GM21737 (cell line): ENCODE measurements around the gene FLAD1.

Source experiments
- ATAC-seq: cut with Tn5 transposase; IDR thresholded peaks from one replicate; pipeline ENCODE4 v1.9.1; 2021; ENCODE audit warnings: mild to moderate bottlenecking, moderate library complexity; ENCODE audit not compliant: unreplicated experiment

FLAD1 gene

DNA sequence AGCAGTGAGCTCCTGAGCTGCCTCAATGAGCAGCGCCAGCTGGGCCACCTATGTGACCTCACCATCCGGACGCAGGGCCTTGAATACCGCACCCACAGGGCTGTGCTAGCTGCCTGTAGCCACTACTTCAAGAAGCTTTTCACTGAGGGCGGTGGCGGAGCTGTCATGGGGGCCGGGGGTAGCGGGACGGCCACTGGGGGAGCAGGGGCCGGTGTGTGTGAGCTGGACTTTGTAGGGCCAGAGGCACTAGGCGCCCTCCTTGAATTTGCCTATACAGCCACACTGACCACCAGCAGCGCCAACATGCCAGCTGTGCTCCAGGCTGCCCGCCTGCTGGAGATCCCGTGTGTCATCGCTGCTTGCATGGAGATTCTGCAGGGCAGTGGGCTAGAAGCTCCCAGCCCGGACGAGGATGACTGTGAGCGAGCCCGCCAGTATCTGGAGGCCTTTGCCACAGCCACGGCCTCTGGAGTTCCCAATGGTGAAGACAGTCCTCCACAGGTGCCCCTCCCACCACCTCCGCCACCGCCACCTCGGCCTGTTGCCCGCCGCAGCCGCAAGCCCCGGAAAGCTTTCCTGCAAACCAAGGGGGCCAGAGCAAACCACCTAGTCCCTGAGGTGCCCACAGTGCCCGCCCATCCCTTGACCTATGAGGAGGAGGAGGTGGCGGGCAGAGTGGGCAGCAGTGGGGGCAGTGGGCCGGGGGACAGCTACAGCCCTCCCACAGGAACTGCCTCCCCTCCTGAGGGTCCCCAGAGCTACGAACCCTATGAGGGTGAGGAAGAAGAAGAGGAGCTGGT is 31.8 kb downstream of the FLAD1 start:
- ATAC-seq: no peak

- no peak for ATAC-seq
Observed at GRCh38 chr1:155015527-155016230, 32.5 kb downstream of the FLAD1 start.

- no peak for ATAC-seq
Observed at GRCh38 chr1:155016231-155016831, 33.2 kb downstream of the FLAD1 start.

DNA sequence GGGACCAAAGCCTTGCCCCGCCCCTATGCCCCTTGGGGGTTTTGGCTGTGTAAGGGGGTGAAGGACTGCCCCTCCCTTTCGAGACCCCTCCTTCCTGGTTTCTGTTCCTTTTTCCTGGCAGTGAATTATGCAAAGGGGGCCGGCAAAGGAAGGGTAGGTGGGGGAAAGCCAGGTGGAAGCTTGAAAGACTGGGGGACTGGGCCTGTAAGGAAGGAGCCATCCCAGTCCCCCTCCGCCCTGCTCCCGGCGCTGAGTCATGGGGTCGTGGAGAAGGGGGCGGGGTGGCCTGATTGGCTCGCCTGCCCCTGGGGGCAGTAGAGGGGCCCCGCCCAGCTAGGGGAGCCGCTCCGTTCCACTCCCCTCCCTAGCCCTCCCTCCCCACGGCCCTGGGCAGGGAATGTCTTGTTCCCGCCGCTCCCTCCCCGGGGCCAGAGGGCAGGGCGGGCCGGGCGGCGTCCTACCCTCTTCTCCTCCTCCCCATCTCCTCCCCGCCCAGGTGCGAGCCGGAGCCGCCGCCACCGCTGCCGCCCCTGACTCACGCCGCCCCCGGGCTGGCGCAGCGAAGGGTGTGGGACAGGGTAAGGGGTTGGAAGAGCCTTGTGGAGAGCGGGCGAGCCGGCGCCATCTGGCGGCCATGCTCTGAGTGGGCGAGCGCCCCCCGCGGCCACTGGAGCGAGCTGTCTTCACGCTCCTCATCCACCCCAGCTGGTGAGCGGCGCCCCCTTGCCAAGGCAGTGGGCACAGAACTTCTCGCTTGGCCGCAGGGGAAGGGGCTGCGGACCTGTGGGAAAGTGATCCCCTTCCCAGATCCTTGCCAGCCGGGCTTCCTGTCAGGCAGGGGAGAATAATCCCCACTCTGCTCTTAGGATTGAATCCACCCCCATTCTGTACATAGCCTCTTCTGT is 34.1 kb downstream of the FLAD1 start:
- ATAC-seq: peak; percentile 47

DNA sequence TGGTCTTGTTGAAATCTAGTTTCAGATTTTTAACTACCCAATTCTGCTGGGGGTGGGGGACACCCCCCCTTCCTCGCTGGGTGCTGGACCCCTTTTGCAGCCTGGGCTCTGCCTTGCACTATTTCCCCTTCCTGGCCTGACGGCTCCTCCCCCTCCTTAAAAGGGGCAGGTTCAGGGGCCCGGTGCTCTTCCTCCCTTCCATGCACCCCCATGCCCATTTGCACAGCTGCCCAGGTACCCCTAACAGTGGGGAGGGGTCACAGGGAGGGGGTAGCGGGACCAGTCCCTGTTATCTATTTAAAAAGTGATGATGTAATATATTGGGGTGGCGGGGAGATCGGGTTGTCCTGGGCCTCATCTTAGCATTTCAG is 34.8 kb downstream of the FLAD1 start:
- ATAC-seq: no peak

- no peak for ATAC-seq
Observed at GRCh38 chr1:155018617-155019348, 35.6 kb downstream of the FLAD1 start.

DNA sequence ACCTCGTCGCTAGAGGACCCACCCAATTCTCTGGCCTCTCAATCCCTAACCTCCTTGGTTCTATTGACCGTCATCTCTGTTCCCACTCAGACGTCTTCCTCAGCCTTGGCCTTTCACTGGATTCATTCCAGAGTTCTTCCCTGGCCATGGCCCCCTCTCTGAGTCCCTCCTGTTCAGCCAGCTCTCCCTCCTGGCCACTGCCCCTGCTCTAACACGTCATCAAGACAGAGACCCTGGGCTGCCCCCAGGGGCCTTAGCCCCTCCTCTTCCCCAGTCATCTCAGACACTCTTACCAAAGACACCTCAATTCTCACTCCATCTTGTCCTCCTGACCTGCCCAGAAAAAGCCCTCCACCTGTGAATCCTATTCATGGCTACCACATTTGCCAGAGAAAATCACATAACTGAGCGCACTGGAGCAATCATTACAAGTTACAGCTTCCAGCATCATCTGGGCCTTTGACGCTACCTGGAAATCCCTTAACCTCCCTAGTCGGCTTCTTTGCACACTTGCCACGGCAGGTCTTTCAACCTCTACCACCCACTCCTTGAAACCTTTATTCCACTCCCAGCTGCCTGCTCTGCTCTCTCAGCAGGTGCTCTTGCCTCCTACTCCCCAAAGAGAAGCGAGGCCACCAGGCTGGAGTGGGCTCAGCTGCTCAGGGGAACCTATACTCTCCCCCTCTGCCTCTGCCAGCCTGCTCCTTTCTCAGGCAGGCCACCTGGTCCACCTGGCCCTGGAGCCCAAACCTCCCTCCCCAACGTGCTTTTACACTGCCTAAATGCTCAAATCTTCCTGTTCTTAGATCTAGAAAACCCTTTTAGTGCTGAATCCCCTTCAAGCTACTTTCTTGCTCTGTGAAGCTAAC is 36.5 kb downstream of the FLAD1 start:
- ATAC-seq: no peak

- no peak for ATAC-seq
Observed at GRCh38 chr1:155022136-155022926, 39.2 kb downstream of the FLAD1 start.

DNA sequence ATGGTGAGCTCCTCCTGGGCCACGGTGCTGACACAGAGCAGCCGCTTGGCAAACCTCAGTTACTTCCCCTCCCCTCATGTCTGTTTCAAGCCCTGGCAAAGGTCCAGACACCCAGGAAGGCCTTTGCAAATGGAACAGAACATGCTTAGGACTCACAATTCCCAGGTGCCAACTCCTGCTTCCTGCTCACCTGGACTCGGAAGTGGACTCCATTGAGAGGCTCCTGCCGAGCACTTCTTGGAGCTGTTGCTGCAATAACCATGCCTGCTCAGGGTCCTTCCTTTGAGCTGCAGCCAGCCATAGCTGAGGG is 39.7 kb downstream of the FLAD1 start:
- ATAC-seq: no peak

DNA sequence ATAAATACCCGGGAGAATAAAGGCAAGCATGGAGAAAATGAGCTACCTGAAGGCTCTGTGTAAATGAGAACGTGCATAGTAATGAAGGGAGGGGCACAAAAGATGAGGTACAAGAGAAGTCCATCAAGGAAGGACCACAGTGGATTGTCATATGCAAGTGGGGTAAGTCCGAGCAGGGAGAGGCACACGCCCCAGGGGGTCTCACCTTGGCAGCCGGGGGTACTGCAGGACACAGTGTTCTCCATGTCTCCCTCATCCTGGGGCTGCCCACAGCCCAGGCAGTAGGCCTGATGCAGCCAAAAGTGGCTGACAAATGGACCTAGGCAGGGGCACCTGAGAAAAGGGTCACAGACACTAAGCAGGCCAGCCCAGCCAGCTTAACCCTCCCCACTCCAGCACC is 40.5 kb downstream of the FLAD1 start:
- ATAC-seq: no peak

DNA sequence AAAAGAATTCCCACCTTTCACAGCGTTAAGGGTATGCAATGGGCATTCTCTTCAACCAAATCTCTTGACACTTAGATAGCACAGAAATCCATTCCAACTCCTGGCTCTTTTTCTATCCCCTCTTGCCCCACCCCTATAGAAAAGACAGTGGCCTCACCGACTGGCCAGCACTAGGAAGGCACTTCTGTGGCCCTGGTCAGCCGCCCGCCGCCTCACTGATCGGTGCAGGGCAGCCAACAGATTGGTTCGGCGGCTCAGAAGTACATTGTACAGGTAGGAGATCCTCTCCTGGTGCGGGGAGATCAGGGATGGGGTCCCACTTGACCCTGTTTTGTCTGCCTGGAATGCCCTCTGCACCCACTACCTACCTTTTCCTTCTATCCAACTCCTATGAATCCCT is 41.2 kb downstream of the FLAD1 start:
- ATAC-seq: no peak

GRCh38 chr1:155026154-155026553 is 43.0 kb downstream of the FLAD1 start:
- ATAC-seq: no peak

- ATAC-seq: no peak
Observed at GRCh38 chr1:155026588-155026987, 43.4 kb downstream of the FLAD1 start.

DNA sequence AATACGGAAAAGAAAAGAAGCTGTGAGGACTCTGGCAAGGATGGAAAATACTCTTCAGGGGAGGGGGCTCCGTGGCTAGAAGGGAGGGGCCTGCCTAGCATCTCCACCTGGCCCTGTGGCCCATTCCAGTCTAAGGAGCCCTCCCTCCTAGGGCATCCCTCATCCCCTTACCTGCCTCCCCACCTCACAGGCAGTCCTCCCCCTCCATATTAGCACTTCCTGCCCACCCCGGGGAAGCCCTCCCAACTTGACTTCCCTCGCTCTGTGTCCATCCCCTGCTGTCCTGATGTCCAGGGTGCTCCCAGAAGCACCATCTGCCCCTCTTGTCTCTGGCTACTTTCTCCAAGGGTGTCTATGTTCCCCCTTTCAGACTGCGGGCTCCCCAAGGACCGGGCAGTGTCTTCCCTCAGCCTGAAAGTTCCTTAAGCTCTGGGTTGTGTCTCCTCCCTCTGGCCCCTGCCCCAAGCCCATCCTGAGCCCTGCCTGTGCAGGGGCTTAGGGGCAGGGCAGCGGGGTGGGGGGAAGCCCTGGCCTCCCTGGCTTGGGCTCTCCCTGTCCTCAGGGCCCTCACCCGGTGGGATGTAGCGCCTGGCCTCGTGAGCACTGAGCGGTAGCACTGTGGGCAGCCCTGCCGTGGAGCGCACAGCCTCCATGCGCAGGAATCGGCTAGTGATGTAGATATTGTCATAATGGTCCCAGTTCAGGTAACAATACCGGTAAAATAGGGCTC is 46.5 kb downstream of the FLAD1 start:
- ATAC-seq: no peak

GRCh38 chr1:155030243-155030795 is 47.2 kb downstream of the FLAD1 start:
- ATAC-seq: no peak

- no peak for ATAC-seq
Observed at GRCh38 chr1:155030899-155031298, 47.8 kb downstream of the FLAD1 start.

DNA sequence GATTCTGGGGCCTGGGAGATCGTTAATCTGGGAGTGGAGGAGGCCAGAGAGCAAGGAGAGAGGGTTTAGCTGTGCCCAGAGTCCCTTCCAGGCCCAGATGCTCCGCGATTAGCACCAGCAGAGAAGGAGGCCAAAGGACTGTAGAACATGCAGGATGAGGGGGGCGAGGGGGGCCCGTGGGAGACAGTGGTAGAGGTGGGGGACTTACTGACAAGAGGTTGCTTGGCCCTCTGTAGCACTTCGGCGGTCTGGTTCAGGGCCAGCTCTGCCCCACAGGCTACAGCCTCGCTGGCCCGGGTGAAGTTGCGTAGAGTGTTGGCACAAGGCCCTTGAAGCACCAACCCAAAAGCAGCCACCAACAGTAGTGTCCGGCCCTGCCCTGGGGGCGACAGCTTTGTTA is 49.7 kb downstream of the FLAD1 start:
- ATAC-seq: no peak

DNA sequence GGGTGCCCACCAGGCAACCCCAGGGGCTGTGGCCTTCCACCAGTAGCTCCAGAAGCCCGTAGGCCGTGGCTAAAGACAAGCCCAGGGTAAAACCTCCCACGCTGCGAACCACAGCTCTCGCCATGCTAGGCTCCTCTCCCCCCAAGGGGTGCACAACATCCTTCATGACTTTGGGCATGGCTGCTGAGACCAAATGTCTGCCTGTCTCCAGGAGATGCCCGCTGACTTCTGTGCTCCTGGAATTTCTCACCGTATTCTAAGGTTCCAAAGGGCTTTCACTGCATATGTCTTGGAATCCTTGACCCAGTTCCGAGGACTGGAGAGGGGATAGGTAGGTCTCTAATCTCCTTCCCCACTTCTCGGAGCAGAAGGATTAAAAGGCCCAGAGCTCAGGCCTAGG is 50.4 kb downstream of the FLAD1 start, which contains the start of the genes DCST1 and DCST2:
Gene DCST1 (plus strand): TSS at position 301 of the 400 bp plus-strand sequence. CDS start 213 bp downstream, outside the sequence.
Gene DCST2 (minus strand): TSS at position 258 of the 400 bp plus-strand sequence. CDS start 80 bp downstream, at position 178.
- ATAC-seq: no peak
